Inflammatory macrophage (primary cell): ENCODE data around the gene VTN.
"Not testable (repeated sequence)": the region's sequence is repeated elsewhere in the genome, so short reads cannot be mapped to it uniquely, and the experiment has no call there.

Experiments used
- DNase-seq, 2 donors: peaks; one replicate each; pipeline ENCODE4 v3.0.0-alpha.2; 2020 to 2022

VTN gene

GRCh38 chr17:28340374-28340773 lies 29.7 kb downstream of the VTN start:
- DNase-seq: no peak

DNA sequence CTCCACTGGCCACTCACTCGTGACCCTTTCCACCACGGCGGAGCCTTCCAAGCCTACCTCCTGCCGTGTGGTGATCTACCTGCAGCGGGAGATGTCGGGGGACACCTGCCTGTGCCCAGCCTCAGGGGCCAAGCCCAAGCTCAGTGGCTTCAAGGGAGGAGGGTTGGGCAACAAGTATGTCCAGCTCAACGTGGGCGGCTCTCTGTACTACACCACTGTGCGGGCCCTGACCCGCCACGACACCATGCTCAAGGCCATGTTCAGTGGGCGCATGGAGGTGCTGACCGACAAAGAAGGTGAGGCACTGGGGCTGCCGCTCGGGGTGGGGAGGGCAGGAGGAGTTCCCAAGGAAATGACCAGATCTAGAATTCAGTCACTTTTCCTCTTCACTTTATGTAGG lies 30.7 kb downstream of the VTN start:
- DNase-seq: no peak

DNA sequence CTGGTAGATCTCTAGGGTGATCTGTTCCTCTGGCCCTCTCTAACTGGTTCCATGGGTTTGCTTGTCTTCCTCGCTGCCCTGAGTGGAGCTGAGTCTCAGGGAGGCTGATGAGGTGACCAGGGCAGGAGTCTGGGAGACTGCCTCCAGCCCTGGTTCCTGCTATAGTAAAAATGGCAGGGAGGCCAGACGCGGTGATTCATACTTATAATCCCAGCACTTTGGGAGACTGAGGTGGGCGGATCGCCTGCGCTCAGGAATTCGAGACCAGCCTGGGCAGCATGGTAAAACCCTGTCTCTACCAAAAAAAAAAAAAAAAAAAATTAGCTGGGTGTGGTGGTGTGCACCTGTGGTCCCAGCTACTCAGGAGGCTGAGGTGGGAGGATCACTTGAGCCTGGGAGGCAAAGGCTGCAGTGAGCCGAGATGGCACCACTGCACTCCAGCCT lies 31.3 kb downstream of the VTN start:
- DNase-seq: not testable (repeated sequence)

GRCh38 chr17:28338056-28338768 lies 31.9 kb downstream of the VTN start:
- no peak for DNase-seq

DNA sequence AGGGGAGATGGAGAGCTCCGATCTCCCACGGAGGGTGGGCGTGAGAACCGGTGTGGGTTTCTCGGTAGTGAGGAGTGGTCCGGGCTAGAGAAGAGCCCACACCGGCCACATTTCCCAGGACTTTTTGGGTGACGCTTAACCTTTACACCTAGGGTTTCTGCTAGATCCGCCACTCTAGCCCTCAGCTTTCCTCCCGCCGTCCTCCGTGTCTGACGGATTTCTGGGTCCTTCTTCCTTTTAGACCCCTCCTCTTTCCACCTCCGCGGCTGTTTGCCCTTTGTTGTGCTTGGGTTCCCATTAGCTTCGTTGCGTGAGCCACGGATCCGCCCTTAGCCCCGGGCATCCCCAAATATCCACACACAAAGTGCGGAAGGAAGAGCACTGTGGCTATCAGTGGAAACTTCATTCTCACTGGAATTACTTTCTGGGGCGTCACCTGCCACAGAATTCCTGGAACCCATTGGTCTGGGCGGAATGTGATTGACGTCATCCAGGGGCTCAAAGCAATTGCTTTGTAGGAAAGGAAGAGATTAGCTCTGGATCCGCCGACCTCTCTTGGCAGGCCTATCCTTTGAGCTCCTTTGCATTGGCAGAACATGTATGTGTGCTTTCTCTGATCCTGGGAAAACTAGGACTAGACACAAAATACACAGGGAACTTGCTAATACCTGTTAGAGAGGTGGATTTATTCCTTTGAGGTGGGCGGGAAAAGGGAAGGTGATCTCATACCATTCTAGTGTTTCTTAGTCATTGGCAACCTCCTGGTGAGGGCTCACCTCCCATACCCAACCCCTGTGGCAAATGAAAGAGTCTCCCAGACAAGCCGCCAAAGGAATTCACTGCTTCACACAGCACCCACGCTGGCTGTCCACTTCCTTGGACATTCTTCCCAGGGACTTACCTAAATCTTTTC lies 33.9 kb downstream of the VTN start:
- peak in 1 of 2 donors; percentile 17 for DNase-seq

GRCh38 chr17:28335201-28335958 lies 34.7 kb downstream of the VTN start, which contains the start of the genes IFT20 and TNFAIP1:
IFT20 (minus strand) TSS chr17:28335472; CDS start chr17:28331985, 3,487 bp downstream.
TNFAIP1 (plus strand) TSS chr17:28335761; CDS start chr17:28339522, 3,761 bp downstream.
- peak; percentile 100 for DNase-seq

DNA sequence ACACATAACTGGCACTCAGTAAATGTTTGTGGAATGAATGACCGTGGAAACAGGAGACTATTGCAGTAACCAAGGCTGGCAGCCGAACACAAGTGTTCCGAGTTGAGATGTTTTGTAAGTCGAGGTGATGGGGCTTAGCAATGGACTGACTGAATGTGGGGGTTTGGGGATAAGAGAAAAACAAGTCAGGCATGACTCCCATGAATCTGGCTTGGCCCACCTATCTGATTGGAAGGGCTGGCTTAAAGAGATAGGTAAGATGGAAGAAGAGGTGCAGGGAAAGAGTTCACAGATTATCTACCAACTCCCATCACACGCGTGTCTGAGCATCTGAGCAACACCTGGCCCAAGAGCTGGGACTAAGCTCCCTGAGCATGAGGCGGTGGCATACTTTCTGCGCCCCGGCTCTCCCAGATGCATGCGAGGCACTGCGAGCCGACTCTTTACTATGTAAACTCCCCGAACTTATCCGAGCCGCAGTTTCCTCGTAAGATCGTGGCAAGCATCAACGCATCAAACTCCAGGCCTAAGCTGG lies 35.4 kb downstream of the VTN start:
- DNase-seq: no peak

DNA sequence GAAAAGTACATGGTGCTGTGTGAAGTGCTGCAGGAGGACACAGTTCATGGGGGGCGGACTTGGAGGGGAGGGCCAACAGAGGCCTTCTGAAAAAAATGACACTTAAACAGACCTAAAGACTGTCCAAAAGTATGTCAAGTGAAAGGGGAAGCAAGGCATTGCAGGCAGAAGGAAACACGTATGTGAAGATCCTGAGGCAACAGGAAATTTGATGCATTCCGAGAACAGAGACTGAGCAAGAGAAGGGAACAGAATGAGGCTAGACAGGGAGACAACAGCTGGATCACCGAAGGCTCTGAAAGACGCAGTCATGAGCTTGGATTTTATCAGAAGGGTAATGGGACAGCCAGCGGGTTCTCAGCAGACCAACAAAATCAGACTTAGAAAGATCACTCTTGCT lies 35.9 kb downstream of the VTN start:
- DNase-seq: peak; percentile 43 to 61

- no peak for DNase-seq
Measured at GRCh38 chr17:28333083-28333746, 36.9 kb downstream of the VTN start.

DNA sequence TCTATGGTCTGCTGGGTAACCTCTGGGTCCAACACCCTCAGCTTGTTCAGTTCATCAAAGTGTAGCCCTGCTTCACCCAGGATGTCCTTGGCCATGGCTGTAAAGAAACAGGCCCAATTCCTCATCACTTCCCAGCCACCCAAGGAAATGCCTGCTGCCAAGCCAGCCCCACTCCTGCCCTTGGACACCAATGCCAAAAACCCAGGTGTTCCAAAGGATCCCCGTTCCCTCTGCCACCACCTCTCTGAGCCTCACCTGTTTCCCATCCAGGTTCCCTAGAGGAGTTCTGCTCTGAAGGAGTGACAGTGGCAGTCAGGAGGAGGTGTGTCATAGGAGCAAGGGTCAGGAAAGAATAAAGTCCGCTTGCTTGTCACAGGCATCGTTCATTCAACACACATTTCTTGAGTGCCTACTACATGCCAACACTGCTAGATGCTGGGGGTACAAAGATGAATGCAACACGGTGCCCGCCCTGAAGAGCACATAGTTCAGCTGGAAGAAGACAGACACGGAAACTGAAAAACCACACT lies 38.2 kb downstream of the VTN start:
- DNase-seq: no peak

GRCh38 chr17:28330671-28331070 lies 39.4 kb downstream of the VTN start:
- DNase-seq: no peak

DNA sequence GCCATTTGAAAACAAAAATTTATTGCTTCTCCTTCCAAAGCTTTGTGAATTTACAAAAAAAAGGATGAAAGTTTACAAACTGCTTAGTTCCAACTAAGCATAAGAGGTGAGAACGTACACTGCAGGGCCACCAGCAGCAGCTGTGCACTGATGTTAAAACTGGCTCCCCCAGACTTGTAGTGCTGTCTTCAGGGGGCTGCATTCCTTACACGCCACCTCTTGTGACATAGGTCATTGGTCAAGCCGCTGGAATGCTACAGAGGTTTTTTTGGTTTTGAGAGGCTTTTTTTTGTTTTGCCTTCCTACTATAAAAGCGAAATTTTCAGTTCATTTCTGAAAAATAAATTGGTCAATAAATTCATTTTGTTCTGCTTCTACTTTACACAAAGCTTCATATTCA lies 41.8 kb downstream of the VTN start:
- no peak for DNase-seq

- DNase-seq: no peak
Measured at GRCh38 chr17:28327709-28328108, 42.4 kb downstream of the VTN start.

- no peak for DNase-seq
Measured at GRCh38 chr17:28327031-28327607, 43.0 kb downstream of the VTN start.

- DNase-seq: no peak
Measured at GRCh38 chr17:28326114-28326513, 44.0 kb downstream of the VTN start.

- no peak for DNase-seq
Measured at GRCh38 chr17:28325211-28325610, 44.9 kb downstream of the VTN start.

GRCh38 chr17:28324781-28325180 lies 45.3 kb downstream of the VTN start:
- DNase-seq: peak; percentile 46

- no peak for DNase-seq
Measured at GRCh38 chr17:28324267-28324745, 45.8 kb downstream of the VTN start.

GRCh38 chr17:28320215-28321061 lies 49.7 kb downstream of the VTN start:
- DNase-seq: no peak

GRCh38 chr17:28319598-28319935 lies 50.5 kb downstream of the VTN start:
- no peak for DNase-seq
